Fibroblast of the aortic adventitia (primary cell): ENCODE measurements around the gene CAMK2G. TPM values are rescaled to one million over a fixed set of nuclear protein-coding genes. Genes with fewer than 3 reads are reported as not detected.

Source experiments
- DNase-seq: peaks from one replicate; pipeline ENCODE4 v3.0.0-alpha.2; 2010; ENCODE audit warnings: low read depth
- H3K4me3 ChIP-seq: 2 replicates; pipeline ENCODE4 v1.5.1; 2011; ENCODE audit warnings: low read depth, mild to moderate bottlenecking, control low read depth, low read length, moderate library complexity
- CTCF ChIP-seq: IDR thresholded peaks from 2 replicates; pipeline ENCODE4 v1.5.1; 2011; ENCODE audit warnings: mild to moderate bottlenecking, low read length, control low read depth, inconsistent platforms; ENCODE audit not compliant: insufficient read depth
- small RNA-seq: library from RNA; depleted of rRNA; stranded (forward); fragments of <200 nt; gene quantifications from one replicate; pipeline ENCODE3, GENCODE V24; 2012
- total RNA-seq: library from RNA; depleted of rRNA; stranded (reverse); fragments of >200 nt; gene quantifications from 2 replicates; pipeline ENCODE4 v1.2.3, GENCODE V29; 2012; ENCODE audit warnings: low replicate concordance

Gene CAMK2G
- total RNA-seq, 1 donor = 25.8 TPM

- TF ChIP-seq CTCF = no peak
- H3K4me3 ChIP-seq = no peak overlapping the region
- no peak for DNase-seq
Measured at GRCh38 chr10:73765066-73765465, 109.3 kb downstream of the CAMK2G start.

- DNase-seq = no peak
- TF ChIP-seq CTCF = no peak
Measured at GRCh38 chr10:73763343-73763742, 111.0 kb downstream of the CAMK2G start.

GRCh38 chr10:73762915-73763314, 111.4 kb downstream of the CAMK2G start:
- DNase-seq = no peak
- no peak for TF ChIP-seq CTCF
- H3K4me3 ChIP-seq = no peak overlapping the region

More at GRCh38 chr10:73763343-73763742, 111.0 kb downstream of the CAMK2G start:
- H3K4me3 ChIP-seq = no peak overlapping the region

Small RNAs within 50 kb of the gene (small RNA-seq; reads per million reads assigned to genes)
- not detected for gene AC022400.9
- not detected for gene ZSWIM8-AS1

Other genes starting within 250 kb of the CAMK2G start
- not detected in 2 replicates for gene MYOZ1, start 233.1 kb downstream of the CAMK2G start, total RNA-seq
- not detected in 2 replicates for gene SYNPO2L, start 218.5 kb downstream of the CAMK2G start, total RNA-seq
- gene AGAP5, start 176.4 kb downstream of the CAMK2G start, total RNA-seq = 2.9 and 4.3 TPM in 2 replicates
- 21.9 and 45.2 TPM in 2 replicates for gene SEC24C, start 130.2 kb downstream of the CAMK2G start, total RNA-seq
- 12.9 and 20.9 TPM in 2 replicates for gene CHCHD1, start 92.5 kb downstream of the CAMK2G start, total RNA-seq
- 38.8 and 48.9 TPM in 2 replicates for gene ZSWIM8, start 88.9 kb downstream of the CAMK2G start, total RNA-seq
- gene NDST2, start 63.0 kb downstream of the CAMK2G start, total RNA-seq = 14.7 and 19.5 TPM in 2 replicates
- gene PLAU, start 36.6 kb upstream of the CAMK2G start, total RNA-seq = 21.6 and 24.9 TPM in 2 replicates
- 148 and 176 TPM in 2 replicates for gene VCL, start 123.6 kb upstream of the CAMK2G start, total RNA-seq